ENCODE measurements around the gene THNSL1. TPM values are rescaled to one million over a fixed set of nuclear protein-coding genes. Genes with fewer than 3 reads are reported as not detected.
A peak's percentile ranks its signal among the peaks of the same experiment; 100 is the strongest.

THNSL1 gene
- total RNA-seq, 1 donor from 2014 or later, result 2.0 TPM

DNA sequence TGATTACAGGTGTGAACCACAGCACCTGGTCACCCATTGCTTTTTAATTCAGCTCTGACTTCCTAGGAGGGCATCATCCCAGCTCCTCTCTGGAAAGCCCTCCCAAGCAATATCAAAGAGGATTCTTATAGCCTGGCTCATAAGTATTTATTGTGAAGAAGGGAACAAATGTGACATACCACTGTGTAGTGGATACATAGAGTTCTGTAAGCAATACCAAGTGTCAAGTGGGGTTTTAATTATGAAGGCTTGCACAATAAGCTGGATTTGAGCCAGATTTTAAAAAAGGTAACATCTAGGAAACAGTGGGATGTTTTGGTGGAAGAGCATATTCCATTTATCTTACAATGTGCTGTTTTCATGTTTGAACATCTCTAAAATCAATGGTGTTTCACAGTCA, 45.0 kb upstream of the THNSL1 start:
- Histone ChIP-seq H3K9me3 (no peaks in the 10 kb centered on the region), H3K4me3 (no peak overlapping the region), H3K36me3 (no peaks in the 10 kb centered on the region), H3K4me1 (no peaks in the 10 kb centered on the region), H3K27ac (no peak overlapping the region), H3K27me3 (no peaks in the 10 kb centered on the region)
- no peak for DNase-seq (ENCODE audit: extremely low spot score in 2 of 2)
- intact Hi-C loops (cut with DNase I), result no loop called here
- TF ChIP-seq POLR2A (IDR thresholded peaks at IDR 0.05), result no peak
- TF ChIP-seq, protein P1, sequence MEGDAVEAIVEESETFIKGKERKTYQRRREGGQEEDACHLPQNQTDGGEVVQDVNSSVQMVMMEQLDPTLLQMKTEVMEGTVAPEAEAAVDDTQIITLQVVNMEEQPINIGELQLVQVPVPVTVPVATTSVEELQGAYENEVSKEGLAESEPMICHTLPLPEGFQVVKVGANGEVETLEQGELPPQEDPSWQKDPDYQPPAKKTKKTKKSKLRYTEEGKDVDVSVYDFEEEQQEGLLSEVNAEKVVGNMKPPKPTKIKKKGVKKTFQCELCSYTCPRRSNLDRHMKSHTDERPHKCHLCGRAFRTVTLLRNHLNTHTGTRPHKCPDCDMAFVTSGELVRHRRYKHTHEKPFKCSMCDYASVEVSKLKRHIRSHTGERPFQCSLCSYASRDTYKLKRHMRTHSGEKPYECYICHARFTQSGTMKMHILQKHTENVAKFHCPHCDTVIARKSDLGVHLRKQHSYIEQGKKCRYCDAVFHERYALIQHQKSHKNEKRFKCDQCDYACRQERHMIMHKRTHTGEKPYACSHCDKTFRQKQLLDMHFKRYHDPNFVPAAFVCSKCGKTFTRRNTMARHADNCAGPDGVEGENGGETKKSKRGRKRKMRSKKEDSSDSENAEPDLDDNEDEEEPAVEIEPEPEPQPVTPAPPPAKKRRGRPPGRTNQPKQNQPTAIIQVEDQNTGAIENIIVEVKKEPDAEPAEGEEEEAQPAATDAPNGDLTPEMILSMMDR (IDR thresholded peaks at IDR 0.05), result no peak
- no peak for TF ChIP-seq POLR2AphosphoS5 (IDR thresholded peaks at IDR 0.05; ENCODE audit: insufficient read depth in 1 of 2, low read depth in 1 of 2)

DNA sequence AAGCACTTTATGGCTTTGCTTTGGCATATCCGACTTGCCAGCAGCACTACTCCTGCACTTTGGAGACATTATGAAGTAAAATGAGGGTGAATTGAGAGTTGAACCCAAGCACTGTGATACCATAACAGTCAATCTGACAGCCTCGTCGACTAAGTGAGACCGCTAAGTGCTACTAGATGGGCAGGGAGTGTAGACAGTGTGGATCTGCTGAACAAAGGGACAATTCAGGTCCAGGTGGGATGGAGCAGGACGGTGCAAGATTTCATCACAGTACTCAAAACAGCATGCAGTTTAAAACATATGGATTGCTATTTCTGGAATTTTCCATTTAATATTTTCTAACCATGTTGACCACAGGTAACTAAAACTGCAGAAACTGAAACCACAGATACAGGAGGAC, 43.2 kb upstream of the THNSL1 start:
- Histone ChIP-seq H3K9me3 (no peaks in the 10 kb centered on the region), H3K27me3 (no peaks in the 10 kb centered on the region), H3K4me3 (no peak overlapping the region), H3K36me3 (no peaks in the 10 kb centered on the region), H3K4me1 (no peaks in the 10 kb centered on the region), H3K27ac (no peak overlapping the region)
- no peak for DNase-seq (ENCODE audit: extremely low spot score in 2 of 2)
- TF ChIP-seq POLR2AphosphoS5 (IDR thresholded peaks at IDR 0.05; ENCODE audit: insufficient read depth in 1 of 2, low read depth in 1 of 2), result no peak
- TF ChIP-seq, protein P1 (IDR thresholded peaks at IDR 0.05), result no peak
- no peak for TF ChIP-seq POLR2A (IDR thresholded peaks at IDR 0.05)
- intact Hi-C loops (cut with DNase I), result no loop called here

DNA sequence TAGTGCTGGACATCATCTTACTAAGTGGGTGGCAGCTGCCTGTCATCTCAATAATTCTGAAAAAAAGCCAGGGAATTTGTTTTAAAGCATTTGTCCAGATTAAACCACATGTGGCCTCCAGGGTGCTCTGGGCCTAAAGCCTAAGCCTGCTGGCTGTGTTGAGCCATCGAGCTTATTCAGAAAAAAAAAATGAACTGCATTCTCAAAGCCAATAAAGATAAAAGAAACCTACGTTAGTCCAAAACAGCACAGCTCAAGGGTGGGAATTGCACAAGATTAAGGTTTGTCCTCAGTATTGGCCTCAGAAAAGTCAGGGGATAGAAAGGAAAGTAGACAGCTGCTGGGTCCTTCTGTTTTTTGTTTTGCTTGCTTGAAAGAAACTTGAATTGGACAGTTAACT, 41.4 kb upstream of the THNSL1 start:
- Histone ChIP-seq H3K9me3 (no peaks in the 10 kb centered on the region), H3K36me3 (no peaks in the 10 kb centered on the region), H3K4me1 (no peaks in the 10 kb centered on the region), H3K27me3 (no peaks in the 10 kb centered on the region), H3K4me3 (no peak overlapping the region), H3K27ac (no peak overlapping the region)
- no peak for DNase-seq (ENCODE audit: extremely low spot score in 2 of 2)
- TF ChIP-seq POLR2A (IDR thresholded peaks at IDR 0.05), result no peak
- TF ChIP-seq POLR2AphosphoS5 (IDR thresholded peaks at IDR 0.05; ENCODE audit: insufficient read depth in 1 of 2, low read depth in 1 of 2), result no peak
- TF ChIP-seq, protein P1 (IDR thresholded peaks at IDR 0.05), result peak in 1 of 3 experiments; percentile 16
- intact Hi-C loops (cut with DNase I), result no loop called here

DNA sequence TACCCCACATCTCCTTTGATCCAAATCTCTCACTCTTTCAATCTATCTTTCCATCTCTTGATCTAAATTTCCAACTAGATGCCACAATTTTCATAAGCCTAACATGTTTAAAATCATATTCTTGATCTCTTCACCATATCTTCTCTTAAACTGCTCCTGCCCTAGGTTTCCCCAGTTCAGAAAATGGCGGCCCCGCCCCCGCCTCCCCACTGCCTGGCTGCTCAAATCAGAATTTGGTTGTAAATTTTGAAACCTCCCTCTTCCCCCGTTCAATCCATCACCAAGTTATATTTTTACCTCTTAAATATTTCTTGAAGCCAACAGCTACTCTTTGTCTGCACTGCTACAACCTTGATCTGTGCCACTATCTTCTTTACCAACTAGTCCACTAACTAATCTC, 36.7 kb upstream of the THNSL1 start:
- intact Hi-C loops (cut with DNase I), result no loop called here

DNA sequence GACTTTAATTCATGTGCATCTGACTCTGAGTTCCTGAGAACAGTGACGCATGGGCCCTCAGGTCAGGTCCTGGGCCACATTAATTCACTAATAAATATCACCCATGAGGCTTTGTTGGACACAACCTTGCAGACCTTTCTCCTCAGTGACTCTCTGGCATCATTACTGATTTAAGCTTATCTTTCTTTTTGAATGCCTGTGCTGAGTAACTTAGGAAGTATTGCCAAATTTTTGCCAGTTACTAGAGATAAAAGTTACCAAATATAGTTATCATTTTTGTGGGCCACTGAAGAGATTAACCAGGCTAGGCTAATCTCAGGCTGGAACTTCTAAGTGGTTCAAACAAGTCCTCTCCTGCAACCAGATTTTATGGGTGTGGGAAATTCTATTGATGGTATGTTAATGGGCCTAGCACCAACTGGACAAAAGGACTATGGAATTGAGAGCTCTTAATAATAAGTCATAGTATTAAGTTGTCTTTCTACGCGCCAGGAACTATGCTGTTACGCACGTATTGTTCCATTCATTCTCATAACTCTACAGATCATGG, 35.2 kb upstream of the THNSL1 start:
- H3K27ac ChIP-seq, result no peak overlapping the region
- TF ChIP-seq, protein P1 (IDR thresholded peaks at IDR 0.05), result no peak
- TF ChIP-seq POLR2AphosphoS5 (IDR thresholded peaks at IDR 0.05; ENCODE audit: insufficient read depth in 1 of 2, low read depth in 1 of 2), result no peak
- intact Hi-C loops (cut with DNase I), result no loop called here

More for the DNA sequence above, 36.7 kb upstream of the THNSL1 start:
- Histone ChIP-seq H3K27me3 (no peaks in the 10 kb centered on the region), H3K9me3 (no peaks in the 10 kb centered on the region), H3K4me1 (no peaks in the 10 kb centered on the region), H3K36me3 (no peaks in the 10 kb centered on the region), H3K27ac (no peak overlapping the region), H3K4me3 (no peak overlapping the region)
- TF ChIP-seq POLR2AphosphoS5 (IDR thresholded peaks at IDR 0.05; ENCODE audit: insufficient read depth in 1 of 2, low read depth in 1 of 2) (no peak), POLR2A (IDR thresholded peaks at IDR 0.05) (no peak)
- TF ChIP-seq, protein P1 (IDR thresholded peaks at IDR 0.05), result no peak
- no peak for DNase-seq (ENCODE audit: extremely low spot score in 2 of 2)

More for the DNA sequence above, 35.2 kb upstream of the THNSL1 start:
- H3K27me3 ChIP-seq, result no peaks in the 10 kb centered on the region
- no peak overlapping the region for H3K4me3 ChIP-seq
- H3K4me1 ChIP-seq, result no peaks in the 10 kb centered on the region
- DNase-seq (ENCODE audit: extremely low spot score in 2 of 2), result no peak
- H3K36me3 ChIP-seq, result no peaks in the 10 kb centered on the region
- H3K9me3 ChIP-seq, result no peaks in the 10 kb centered on the region

Measured in vagina (tissue), 2 donors.